ENCODE results near the gene CMSS1.
"Not testable (repeated sequence)": the region's sequence is repeated elsewhere in the genome, so short reads cannot be mapped to it uniquely, and the experiment has no call there.

CMSS1 gene

DNA sequence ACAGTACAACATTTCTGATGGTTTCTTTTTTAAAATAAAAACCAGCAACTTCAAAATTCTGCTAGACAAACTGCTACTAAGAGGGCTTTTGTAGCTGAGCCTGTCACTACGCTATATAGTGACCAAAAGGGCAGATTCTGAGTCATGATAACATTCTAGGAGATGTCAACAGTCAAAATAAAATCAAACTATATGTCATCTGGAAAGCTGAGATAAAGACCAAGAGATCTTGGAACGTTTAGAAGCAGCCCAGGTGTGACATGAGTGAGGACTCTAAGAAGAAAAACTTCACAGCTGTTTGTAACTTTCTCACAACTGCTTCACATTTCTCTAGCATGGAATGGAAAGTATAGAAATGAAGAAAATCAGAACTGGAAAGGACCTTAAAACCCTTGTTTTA lies 212.0 kb downstream of the CMSS1 start:
- DNase-seq = no peak

DNA sequence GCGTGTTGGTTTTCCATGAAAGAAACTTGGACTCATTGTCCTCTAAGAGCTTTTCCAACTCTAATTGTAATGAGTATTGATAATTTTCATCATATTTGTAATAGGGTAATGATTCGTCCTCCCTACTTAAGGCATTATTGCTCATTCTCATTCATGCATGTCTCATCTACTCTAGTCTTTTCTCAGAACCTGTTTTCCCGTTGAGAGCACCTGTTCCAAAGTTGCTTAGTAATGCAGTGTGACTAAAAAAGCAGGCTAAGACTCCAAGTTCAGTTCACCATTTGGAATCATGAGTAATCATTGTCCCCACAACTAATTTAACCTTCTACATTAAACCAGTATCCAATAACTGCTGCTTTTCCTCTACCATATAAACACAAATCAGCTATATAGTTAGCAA lies 212.7 kb downstream of the CMSS1 start:
- DNase-seq = no peak

DNA sequence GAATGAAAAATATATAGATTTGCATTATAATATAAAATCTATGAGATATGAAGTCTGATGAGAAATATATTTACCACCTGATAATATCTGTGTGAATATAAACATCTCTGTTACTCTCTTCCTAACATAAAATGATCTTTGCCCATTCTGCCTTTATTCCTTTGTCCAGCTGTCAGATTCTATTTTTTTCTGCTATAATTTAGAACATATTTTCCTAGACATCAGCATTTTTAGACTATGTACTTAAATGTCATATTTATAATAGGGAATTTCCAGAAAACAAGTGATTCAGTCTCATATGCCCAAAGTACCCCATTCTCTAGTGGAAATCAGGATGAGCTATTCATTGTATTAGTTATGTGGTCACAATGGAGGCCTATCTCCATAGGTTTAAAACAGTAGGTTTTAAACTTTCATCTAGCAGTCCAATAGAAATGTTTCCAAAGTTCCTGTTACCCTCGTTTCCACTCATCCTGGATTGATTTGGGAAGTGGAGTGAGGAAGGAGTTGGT lies 213.3 kb downstream of the CMSS1 start:
- DNase-seq = no peak

DNA sequence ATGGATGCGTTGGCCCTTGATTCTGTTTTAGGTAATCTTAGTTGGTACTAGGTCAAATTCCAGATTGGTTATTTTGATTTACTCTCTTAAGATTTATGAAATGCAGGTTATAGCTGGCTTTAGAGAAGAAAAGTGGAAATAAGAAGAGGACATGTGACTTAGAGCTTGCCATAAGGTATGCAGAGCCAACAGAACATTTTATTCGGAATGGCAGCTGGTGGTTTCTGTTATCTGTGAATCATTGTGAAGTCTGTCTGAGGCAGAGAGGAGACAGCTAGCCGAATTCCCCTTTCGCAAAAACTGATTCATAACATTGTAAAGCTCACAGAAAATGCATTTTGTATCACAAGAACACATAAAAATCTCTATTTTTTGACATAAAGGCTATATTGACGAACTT lies 214.6 kb downstream of the CMSS1 start:
- peak in 1 of 3 experiments; percentile 32 for DNase-seq

DNA sequence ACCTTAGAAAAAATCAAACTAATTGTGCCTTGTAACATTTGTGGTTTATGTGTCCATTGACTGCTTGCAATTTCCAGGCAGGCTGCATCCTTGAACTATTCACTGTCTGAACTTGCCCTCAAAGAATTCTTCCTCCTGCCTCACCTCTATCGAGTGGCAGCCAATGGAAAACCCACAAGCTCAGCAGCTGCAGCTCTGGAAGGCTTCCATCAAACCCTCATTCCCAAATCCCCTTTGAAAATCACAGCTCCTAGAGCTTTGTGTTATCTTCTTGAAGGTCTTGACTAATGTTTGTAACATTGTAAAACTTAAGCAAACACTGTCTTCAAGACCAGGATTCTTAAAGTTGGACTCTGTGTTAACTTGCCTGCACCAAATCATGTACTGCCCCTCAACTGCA lies 215.5 kb downstream of the CMSS1 start:
- no peak for DNase-seq

DNA sequence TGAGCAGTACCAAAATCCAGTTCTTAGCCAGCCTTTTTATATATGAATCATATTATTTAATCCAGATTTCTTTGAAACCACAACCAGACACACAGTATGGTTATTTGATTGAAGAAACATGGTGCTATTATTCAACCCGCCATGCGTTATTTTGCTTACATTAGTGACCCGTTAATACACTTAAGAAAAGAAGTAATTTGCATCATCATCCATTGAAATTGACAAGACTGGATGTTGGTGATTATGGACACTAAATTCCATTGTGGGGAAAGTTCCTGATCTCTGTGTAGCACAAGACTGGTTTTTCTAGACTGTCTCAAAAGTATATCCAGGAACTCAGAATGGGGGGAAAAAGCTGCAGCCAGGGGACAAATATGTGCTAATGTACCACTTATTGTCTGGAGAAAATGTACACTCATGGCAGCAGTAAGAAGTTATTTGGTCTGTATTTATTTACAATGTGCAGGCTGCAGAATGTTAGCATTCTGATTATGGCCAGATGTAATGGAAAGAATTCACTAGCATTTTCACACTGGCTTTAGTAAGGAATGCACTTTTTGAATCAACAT lies 216.3 kb downstream of the CMSS1 start:
- DNase-seq = no peak

DNA sequence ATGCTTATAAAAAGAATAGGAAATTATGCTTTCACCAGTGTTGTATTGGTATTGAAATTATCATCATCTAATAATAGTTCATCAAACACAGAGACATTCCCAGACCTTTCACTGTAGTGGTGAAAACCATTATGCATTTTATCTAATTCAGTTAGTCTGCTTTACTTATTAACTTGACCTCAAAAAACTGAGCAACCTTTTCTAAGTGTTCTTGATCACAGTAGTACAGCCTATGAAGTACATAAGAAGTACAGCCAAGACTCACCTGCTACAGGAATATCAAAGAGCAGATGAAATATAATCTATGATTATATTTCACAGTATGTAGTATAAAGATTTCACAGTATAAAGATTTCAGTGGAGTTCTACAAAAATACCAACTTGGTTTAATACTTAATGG lies 221.4 kb downstream of the CMSS1 start:
- no peak for DNase-seq

DNA sequence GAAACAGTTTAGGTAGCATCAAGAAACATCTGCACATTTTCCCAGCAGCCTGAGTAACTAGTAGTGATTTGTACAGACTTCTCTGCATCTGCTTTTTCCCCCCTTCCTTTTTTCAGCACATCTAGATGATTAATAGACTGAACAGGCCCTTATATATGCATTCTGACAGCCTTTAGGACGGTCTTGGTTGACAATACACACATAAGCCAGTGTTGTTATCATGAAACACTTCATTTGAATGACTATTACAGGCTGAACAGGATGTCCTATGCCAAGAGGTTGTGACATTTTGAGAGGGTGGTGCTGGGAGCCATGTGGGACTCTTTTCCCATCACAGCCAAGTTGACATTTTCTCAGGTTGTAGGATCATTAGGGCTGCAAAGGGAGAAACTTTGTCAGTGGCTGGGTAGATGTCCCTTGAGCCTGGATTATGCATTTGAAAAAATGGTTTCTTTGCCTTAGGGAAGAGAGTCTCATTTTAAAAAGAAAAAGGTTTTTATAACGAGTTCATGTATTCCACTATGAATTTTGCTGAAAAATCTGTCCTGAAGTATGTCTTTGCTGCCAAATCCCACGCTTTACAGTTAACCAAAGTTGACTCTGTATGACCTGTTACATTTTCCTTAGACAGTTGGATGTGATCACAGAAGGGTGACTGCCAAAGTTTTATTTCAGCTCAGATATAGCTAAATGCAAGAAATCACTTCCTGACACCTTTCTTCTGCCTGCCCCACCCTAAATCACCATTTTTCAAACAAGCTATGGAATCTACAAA lies 223.0 kb downstream of the CMSS1 start:
- no peak for DNase-seq

DNA sequence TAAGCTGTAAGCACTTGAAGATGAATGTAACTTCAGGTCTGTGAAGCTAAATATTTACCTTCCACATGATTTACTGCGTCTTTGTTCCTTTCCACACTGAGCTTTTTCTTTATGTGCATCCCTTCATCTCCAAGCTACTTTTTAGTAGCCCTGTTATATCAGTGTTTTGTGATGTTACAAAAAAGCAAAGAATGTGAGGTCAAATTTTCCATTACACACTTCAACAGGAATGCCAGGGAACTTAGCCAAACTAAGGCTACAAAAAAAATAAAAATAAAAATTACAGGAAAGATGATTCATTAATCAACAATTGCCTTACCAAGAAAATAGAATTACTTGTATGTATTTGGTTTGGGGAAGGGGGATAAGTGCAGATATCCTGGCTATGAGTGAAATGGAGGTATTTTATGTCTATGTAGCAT lies 223.7 kb downstream of the CMSS1 start:
- DNase-seq = peak in 1 of 3 experiments; percentile 29

DNA sequence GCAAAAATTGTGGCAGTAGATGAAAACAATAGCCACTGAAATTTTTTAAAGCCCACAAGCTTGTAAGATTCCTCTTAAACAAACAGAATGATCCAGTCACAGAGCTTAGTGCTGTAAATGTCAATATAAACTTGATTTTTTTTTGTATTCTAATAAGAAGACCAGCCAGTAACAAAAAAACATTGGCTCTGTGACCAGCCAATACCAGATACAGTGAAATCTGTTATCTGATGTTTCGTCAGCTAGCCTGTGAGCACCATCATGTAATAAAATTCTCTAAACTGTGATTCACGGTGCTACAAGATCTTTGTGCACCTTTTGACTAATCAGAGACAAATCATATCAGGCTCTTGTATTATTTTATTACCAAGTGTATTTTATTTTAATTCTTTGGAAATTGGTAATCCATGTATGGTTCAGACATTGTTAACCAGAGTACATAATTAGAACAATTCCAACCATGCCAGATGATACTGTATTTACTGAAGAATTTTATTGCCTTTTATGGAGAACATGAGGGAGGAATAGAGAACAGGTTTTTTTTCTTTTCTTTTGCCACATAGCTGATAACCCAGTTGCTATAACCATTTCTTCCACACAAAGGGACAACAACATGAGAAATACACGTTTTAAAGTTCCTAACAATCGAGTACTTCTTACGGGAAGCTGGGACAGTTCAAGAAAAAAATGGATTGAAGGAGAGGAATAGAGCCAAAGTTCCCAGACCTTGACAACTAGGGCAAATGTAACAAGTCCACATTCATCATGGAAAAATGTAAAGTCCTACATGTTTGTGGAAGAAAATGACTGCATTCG lies 224.7 kb downstream of the CMSS1 start:
- DNase-seq = no peak

DNA sequence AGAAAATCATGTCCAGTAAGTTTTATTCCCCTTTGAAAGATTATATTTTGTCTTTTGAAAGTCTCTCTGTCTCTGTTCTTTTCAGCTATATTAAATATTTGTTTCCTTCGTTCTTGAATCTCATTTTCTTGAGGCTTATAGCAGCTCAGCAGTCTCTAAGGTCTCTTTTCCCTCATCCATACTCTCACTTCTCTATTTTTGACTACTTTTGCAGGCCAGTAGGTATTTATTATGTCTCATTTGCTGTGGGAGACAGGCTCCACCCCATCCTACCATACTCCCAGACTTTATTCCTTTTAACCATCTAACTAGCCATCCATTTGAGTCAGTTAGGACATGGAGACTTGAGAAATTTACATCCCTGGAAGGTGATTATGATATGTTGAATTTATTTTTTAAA lies 225.6 kb downstream of the CMSS1 start:
- DNase-seq = no peak

DNA sequence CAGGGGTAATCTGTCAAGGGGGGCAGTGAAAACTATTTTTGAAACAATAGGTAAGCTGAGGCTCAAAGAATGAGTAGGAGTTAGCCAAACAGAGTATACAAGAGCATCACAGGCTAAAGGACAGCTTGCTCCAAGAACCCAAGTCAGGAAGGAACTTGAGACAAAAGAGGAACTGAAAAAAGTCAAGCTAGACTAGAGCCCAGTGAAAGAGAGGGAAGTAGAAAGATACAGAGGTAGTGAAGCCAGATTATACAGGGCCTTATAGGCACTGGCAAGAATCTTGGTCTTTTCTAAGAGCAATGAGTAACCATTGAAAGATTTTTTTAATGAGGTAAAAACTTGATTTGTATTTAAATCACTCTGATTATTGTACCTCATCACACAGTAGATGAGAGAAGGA lies 226.7 kb downstream of the CMSS1 start:
- no peak for DNase-seq

DNA sequence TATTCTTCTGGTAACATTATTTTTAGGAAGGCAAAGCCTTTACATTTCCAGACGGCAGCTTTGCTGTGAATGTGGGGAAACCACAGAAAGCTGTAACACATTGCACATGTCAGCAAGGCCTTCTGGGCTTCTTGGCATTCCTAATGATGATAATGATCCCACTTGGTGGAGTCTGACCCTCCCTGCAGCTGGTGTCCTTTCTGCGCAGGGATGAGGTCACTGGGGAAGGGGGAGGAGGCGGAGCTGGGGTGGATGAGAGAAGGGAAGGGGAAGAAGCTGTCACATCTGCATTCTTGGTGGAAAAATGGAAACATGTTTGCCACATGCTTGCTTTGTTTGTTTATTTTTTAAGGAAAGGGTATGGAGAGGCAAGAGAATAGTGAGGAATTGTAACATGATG lies 228.0 kb downstream of the CMSS1 start:
- DNase-seq = no peak

DNA sequence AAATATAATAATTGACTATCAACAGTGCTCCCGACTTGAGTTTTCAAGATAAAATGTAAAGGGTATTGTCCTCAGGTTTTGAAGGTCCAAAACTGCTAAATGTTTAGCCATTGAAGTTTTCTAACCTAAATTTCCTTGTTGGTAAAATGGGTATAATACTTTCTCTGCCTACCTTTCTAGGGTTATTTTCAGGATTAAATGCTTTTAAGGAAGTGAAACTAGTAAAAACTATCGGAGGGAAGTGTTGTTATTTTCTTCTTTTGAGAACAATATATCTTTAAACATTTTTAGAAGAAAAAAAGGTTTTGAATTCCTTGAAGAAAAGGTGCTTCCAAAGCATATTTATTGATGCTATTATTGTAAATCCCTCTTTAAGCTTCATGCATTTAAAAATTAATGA lies 229.3 kb downstream of the CMSS1 start:
- no peak for DNase-seq

DNA sequence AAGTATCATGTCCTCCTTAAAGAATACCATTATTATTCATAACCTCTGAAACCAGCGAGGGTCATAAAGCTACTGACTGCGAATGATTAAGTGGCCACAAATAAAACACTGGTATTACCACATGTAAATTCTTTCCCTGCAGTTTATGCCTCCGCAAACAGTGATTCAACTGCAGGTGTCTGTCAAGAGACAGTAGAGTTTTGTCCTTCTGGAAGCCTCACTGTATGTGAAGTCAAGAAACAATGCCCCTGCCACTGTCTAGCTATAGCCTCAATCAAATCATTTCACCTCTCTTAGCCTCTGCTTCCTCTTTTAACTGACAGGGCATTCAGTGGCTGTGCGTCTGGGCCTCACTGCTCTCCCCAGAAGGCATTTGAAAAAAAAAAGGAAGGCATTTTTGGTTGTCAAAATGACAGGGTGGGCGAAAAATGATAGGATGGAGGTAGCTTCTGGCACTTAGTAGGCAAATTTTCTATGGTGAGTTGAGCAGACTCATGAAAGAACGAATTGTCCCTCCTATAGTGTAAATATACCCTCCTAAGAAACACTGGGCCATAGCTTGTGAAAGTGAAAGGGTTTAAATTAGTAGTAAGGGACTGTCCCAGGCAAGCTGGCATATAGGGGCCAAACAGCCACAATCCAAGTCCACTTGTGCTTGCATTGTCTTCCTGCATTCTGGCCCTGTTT lies 229.9 kb downstream of the CMSS1 start:
- DNase-seq = peak in 1 of 3 experiments; percentile 51

DNA sequence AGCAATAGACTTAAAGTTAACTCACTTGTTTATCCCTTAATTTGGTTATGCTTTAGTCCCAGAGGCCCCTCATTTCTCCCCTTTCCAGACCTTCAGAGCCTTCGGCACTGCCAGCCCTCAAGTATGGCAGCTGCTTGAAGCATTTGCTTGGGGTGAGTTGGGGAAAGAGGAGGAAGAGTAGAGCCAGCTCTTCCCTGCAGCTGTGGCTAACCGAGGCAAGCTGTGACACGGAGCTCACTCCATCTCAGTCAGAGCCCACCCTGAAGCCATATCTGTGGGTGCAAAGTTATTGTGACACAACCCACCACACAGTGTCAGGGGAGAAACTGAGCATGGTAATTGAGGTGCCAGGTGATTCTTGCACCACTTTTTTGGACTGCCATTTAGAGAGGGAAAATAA lies 230.6 kb downstream of the CMSS1 start:
- no peak for DNase-seq

DNA sequence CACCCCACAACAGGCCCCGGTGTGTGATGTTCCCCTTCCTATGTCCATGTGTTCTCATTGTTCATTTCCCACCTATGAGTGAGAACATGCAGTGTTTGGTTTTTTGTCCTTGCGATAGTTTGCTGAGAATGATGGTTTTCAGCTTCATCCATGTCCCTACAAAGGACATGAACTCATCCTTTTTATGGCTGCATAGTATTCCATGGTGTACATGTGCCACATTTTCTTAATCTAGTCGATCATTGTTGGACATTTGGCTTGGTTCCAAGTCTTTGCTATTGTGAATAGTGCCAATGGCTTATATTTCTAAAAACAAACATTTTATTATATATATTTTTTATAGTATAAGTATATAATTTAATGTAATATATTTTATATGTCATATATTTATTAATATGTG lies 233.9 kb downstream of the CMSS1 start:
- DNase-seq = not testable (repeated sequence)

DNA sequence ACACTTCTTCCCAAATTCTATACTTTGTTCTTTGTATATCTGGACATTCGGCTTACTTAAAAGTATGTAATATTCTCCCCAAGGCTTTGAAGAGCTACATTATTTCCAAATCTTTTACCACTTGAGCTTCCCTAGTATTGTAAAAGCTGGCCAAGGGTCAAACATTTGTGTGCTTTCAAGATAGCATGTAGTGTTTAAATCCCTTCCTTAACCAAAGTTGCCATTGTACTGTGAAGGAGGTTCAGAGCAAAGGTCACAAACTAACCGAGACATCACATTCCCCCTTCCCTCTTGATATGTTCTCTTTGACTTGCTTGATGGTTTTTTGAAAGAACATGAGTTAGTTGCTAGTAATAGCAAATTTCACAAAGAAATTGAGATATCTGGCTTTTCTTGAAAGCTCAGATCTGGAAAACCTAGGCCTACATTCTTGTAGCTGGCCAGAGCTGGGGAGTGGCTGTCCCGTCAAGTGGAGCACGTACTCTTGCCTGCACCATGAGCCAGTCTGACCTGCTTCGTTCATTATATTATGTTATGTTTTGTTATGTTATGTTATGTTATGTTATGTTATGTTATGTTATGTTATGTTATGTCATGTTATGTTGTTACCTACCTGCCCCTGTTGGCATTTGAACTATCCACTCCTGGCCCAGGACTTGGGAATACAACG lies 236.4 kb downstream of the CMSS1 start:
- DNase-seq = no peak

DNA sequence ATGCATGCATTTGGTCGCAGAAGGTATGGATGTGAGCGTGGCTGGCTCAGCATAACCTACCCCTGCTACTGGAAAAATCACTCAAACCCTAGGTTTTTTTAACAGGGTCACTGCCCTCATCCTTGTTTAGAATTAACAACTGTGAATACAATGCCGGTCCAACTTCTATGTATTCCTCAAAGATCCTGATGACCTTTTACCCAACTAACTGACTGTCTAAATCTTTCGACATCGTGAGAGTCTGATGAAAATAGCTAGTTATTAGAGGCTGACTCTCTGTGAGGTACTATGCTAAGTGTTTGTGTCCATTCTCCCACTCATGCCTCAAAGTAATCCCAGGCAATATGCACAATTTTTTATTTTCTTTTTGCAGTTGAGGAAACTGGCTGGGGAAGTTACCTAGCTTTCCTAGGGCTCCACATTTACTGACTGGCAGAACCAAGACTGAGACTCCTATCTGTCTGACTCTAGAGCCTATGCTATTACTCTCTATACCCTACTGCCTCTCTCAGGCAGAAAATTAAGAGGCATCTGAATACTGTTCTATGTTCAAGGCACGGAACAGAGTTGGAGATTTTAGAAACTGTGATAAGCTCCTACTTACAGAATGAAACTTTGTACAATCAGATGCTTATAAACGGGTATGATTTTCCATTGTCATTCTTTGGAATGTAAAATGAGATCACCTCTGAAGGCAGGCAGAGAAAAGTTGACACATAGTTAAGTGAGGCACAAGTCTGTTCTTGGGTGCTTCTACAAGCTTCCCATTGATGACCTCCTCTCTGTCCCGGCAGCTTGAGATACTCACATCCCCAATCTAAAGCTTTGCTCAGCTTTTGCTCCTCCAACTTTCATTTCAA lies 240.3 kb downstream of the CMSS1 start:
- no peak for DNase-seq

DNA sequence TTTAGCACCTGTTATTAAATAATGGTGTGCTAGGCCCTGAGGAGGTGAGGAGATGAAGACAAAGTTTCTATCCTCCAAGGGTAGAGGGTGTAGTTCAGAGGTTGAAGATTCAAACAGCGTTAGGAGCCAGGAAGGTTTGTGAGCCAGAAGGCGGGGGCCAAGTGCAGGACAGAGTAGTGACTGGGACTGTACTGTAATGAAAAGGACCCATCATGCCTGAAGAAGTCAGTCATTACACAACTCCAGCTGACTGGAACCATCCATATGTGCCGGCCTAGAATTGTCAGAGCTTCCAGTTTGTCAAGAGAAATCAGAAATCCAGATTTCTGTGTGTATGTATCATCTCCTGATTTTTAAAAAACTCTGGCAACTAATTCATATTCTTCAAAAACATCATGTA lies 241.8 kb downstream of the CMSS1 start:
- DNase-seq = no peak

DNA sequence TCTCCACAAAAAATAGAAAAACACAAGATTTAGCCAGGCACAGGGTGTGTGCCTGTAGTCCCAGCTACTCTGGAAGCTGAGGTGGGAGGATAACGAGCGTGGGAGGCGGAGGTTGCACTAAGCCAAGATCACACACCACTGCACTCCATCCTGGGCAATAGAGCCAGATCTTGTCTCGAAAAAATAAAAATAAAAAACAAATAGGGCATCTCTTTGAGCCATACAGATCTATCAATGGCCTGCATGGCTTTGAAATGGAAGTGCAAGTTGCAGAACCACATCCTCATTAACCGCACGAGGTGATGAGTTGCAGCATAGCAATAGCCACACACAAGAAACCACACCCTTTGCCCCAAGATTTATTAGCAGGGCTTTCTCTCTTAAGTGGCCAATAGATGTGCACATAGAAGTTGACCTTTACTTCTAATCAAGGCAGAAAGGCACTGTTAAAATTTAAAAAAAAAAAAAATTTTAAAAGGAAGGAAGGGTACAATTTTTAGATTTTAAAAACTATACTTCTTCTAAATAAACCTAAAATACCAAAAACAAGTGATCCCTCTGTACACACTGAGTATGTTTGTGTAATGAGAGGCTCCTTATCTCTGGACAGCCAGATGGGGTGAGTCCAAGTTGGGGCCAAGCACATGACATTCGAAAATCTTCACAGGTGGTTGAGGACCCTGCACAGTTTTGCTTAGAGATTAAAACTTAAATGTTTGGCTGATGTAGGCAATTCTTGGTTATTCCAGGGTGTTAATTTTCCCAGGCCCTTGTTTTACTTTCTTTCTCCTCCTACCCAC lies 243.2 kb downstream of the CMSS1 start:
- DNase-seq = no peak

Measured in NCI-H1417 (cell line).